ENCODE data around the gene OR6C68.
"Not testable (repeated sequence)": the region's sequence is repeated elsewhere in the genome, so short reads cannot be mapped to it uniquely, and the experiment has no call there.

Gene OR6C68

DNA sequence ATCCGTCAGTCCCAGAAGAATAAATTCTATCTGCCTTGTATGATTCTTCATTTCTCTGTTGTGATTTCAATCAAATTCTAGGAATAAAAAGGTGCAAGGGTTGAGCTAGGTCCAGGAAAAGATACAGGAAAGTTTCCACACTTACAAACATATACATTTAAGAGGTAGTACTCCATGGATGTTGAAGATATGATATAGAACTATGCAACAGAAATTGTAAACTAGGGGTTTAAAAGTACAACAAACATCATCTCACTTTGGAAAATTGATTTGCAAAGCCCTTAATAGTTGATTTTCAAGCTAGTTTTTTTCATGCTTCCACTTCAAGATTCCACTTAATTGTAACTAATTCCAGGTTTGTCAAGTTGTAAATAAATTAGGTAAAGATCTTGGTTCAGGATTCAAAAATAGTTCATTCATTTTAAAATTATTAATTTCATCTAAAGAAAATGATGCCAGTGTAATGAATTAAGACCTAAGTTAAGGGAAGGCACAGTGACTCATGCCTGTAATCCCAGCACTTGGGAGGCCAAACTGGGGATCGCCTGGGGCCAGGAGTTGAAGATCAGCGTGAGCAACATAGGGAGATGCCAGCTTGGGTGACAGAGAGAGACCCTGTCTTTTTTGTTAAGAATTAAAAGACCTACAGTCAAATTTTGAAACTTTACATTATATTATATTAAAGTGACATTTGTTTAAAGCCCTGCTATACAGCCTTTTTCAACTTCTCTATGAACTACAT is 21.9 kb upstream of the OR6C68 start, which contains the start of gene OR6C70:
Gene OR6C70 (minus strand): TSS at position 51 of the 742 bp plus-strand sequence. CDS start 0 bp downstream, at position 51.
- Histone ChIP-seq H3K27ac (no peak within 1 kb of the TSS), H3K4me3 (no peak within 1 kb of the TSS)
- TF ChIP-seq, protein P1, sequence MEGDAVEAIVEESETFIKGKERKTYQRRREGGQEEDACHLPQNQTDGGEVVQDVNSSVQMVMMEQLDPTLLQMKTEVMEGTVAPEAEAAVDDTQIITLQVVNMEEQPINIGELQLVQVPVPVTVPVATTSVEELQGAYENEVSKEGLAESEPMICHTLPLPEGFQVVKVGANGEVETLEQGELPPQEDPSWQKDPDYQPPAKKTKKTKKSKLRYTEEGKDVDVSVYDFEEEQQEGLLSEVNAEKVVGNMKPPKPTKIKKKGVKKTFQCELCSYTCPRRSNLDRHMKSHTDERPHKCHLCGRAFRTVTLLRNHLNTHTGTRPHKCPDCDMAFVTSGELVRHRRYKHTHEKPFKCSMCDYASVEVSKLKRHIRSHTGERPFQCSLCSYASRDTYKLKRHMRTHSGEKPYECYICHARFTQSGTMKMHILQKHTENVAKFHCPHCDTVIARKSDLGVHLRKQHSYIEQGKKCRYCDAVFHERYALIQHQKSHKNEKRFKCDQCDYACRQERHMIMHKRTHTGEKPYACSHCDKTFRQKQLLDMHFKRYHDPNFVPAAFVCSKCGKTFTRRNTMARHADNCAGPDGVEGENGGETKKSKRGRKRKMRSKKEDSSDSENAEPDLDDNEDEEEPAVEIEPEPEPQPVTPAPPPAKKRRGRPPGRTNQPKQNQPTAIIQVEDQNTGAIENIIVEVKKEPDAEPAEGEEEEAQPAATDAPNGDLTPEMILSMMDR (IDR thresholded peaks at IDR 0.05): no peak
- DNase-seq (ENCODE audit: low spot score): no peak

DNA sequence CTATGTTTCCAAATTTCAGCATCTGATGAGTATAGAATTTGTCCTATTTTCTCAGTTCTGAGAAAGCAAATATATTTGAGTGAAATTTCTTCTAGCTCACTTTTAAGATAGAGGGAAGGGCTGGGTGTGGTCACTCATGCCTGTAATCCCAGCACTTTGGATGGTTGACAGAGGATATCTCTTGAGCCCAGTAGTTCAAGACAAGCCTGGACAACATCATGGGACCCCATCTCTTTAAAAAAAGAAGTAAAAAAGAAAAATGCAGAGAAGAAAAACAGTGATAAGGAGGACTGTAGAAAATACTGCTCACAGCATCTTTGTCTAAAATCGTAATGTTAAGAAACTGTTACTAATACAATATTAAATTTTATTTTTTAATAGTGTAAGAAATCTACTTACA is 19.9 kb upstream of the OR6C68 start:
- TF ChIP-seq, protein P1 (IDR thresholded peaks at IDR 0.05): no peak
- Histone ChIP-seq H3K27ac (no peak overlapping the region), H3K4me3 (no peak overlapping the region)
- DNase-seq (ENCODE audit: low spot score): no peak

DNA sequence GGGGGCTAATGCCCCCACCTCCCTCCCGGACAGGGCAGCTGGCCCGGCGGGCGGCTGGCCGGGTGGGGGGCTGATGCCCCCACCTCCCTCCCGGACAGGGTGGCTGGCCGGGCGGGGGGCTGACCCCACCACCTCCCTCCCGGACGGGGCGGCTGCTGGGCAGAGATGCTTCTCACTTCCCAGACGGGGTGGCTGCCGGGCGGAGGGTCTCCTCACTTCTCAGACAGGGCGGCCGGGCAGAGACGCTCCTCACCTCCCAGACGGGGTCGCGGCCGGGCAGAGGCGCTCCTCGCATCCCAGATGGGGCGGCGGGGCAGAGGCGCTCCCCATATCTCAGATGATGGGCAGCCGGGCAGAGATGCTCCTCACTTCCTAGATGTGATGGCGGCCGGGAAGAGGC is 13.0 kb upstream of the OR6C68 start:
- not testable (repeated sequence) for DNase-seq (ENCODE audit: low spot score); H3K27ac ChIP-seq; H3K4me3 ChIP-seq

DNA sequence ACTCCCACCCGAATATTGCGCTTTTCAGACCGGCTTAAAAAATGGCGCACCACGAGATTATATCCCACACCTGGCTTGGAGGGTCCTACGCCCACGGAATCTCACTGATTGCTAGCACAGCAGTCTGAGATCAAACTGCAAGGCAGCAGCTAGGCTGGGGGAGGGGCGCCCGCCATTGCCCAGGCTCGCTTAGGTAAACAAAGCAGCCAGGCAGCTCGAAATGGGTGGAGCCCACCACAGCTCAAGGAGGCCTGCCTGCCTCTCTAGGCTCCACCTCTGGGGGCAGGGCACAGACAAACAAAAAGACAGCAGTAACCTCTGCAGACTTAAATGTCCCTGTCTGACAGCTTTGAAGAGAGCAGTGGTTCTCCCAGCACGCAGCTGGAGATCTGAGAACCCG is 7.9 kb upstream of the OR6C68 start:
- not testable (repeated sequence) for H3K4me3 ChIP-seq; DNase-seq (ENCODE audit: low spot score); H3K27ac ChIP-seq

DNA sequence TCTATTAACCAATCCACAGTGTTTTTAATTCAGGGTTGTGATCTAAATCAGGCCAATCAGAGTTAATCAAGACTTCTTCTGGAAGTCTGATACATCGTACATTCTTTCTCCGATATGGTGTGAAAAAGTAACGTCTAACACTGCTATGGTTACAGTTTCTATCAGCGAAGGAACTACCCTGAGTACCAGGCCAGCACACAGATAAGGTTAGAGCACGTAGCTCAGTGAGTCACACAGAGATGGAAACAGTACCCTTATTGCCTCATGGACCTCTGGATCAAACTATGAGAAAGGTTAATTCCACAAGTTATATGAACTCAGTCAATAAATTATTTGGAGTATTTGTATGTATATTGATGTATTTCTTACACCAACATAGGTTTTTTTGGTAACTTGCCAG is 3.3 kb downstream of the OR6C68 start:
- TF ChIP-seq, protein P1 (IDR thresholded peaks at IDR 0.05): no peak
- Histone ChIP-seq H3K4me3 (no peak overlapping the region), H3K27ac (no peak overlapping the region)
- DNase-seq (ENCODE audit: low spot score): no peak

DNA sequence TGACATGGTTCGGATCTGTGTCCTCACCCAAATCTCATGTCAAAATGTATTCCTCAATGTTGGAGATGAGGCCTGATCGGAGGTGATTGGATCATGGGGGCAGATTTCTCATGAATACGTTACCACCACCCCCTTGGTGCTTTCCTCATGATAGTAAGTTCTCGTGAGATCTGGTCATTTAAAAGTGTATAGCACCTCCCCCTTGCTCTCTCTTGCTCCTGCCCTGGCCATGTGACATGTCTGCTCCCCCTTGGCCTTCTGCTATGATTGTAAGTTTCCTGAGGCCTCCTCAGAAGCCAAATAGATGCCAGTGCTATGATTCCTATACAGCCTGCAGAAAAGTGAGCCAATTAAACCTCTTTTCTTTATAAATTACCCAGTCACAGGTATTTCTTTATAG is 7.1 kb downstream of the OR6C68 start:
- TF ChIP-seq, protein P1 (IDR thresholded peaks at IDR 0.05): no peak
- no peak overlapping the region for H3K27ac ChIP-seq
- no peak overlapping the region for H3K4me3 ChIP-seq
- DNase-seq (ENCODE audit: low spot score): no peak

DNA sequence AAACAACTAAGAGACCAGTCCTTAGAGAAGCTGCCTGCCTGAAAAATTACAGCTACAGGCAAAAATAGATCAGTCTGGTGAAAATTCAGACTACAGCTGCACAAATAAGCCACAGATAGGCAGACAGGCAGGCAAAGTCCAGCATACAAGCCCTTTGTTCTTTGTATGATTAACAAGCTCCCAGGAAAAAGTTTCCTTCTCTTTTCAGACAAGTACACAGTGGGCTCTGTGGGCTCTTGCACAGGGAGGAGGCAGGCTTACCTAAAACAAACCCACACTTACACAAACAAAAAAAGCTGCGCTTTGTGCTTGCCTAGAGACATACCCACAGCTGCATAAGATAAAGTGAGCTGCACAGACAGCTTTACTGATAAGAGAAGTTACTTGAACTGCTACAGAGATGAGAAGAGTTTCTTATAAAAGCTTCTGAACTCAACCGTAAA is 7.7 kb downstream of the OR6C68 start:
- TF ChIP-seq, protein P1 (IDR thresholded peaks at IDR 0.05): no peak
- no peak overlapping the region for H3K27ac ChIP-seq
- DNase-seq (ENCODE audit: low spot score): no peak
- H3K4me3 ChIP-seq: no peak overlapping the region

DNA sequence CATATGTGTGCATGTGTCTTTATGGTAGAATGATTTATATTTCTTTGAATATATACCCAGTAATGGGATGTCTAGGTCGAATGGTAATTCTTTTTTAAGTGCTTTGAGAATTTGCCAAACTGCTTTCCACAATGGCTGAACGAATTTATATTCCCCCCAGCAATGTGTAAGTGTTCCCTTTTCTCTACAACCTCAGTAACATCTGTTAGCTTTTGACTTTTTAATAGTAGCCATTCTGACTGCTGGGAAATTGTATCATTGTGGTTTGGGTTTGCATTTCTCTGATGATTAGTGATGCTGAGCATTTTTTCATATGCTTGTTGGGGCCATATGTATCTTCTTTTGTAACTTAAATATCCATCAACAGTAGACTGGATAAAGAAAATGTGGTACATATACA is 9.4 kb downstream of the OR6C68 start:
- H3K27ac ChIP-seq: no peak overlapping the region
- TF ChIP-seq, protein P1 (IDR thresholded peaks at IDR 0.05): no peak
- H3K4me3 ChIP-seq: no peak overlapping the region
- DNase-seq (ENCODE audit: low spot score): no peak

All from coronary artery (tissue), 2 donors.